ENCODE data around the gene ST6GAL1. TPM values are rescaled to one million over a fixed set of nuclear protein-coding genes. Genes with fewer than 3 reads are reported as not detected.

The ST6GAL1 gene
- total and polyA plus RNA-seq, 2 of the 8 experiments (the other 6 are each of a cell fraction or from before 2014, with no cell fraction given) = 62.8 to 80.9 TPM

- H3K36me3 ChIP-seq (ENCODE audit: control insufficient read depth in 2 of 4, insufficient read depth in 4 of 4, low read length in 3 of 4) = peaks cover 0 to 4% (median 0%) of the 10 kb centered on the region in 4 experiments; a peak in 2 of 8 replicates
- peaks cover 0 to 30% of the 10 kb centered on the region in 2 experiments; a peak in 1 of 4 replicates for H3K79me2 ChIP-seq (ENCODE audit: control insufficient read depth in 1 of 2, insufficient read depth in 2 of 2, low read length in 2 of 2)
- peaks cover 3% of the 10 kb centered on the region for H3K79me1 ChIP-seq (ENCODE audit: low read depth, low read length)
- peaks cover 2% of the 10 kb centered on the region in 2 experiments for H4K20me1 ChIP-seq (replicated peaks in 1 of 2; ENCODE audit: control insufficient read depth in 1 of 2, insufficient read depth in 2 of 2, low read length in 2 of 2)
- H2BK120ac ChIP-seq (replicated peaks; ENCODE audit: low read depth, low read length) = no peak overlapping the region
- no peak overlapping the region for H3K4me2 ChIP-seq (ENCODE audit: insufficient read depth in 1 of 2, low read depth in 2 of 2, low read length in 2 of 2)
- no peak overlapping the region for H4K8ac ChIP-seq (ENCODE audit: extremely low read depth, insufficient read depth, low read length)
- no peak overlapping the region for H3K9ac ChIP-seq (replicated peaks in 1 of 4; ENCODE audit: extremely low read depth in 1 of 4, low read depth in 3 of 4, low read length in 3 of 4)
- WGBS, 2 experiments (ENCODE audit: extremely low coverage in 1 of 2, insufficient coverage in 1 of 2, insufficient read length in 1 of 2, insufficient replicate concordance in 2 of 2, low coverage in 1 of 2, low lambda C conversion rate in 2 of 2, missing lambda C conversion rate in 1 of 2) = 91% methylated on average over 6 of the region's 6 CpGs; no CpG with 5 or more reads in 1 of the 2 experiments
- H2BK20ac ChIP-seq (ENCODE audit: low read length) = no peak overlapping the region
- peak in 1 of 2 experiments; percentile 32 for DNase-seq (ENCODE audit: low read depth in 1 of 2, low spot score in 2 of 2)
- H2BK15ac ChIP-seq (ENCODE audit: low read length) = no peak overlapping the region
- no peak overlapping the region for H3K18ac ChIP-seq (ENCODE audit: extremely low read depth, low read length)
- no peak overlapping the region for H2BK12ac ChIP-seq (ENCODE audit: low read depth, low read length)
- no peak for FAIRE-seq
- no peak overlapping the region for H2AFZ ChIP-seq (ENCODE audit: low read length)
- H3K14ac ChIP-seq (ENCODE audit: insufficient read length) = no peak overlapping the region
- POLR2A ChIA-PET (ENCODE audit: partially characterized antibody) = no interaction called here
- H2BK5ac ChIP-seq (ENCODE audit: low read depth, low read length) = no peak overlapping the region
- no peak overlapping the region for H2AK5ac ChIP-seq (ENCODE audit: low read depth, low read length)
- H4K5ac ChIP-seq (ENCODE audit: insufficient read length, low read depth, low read length) = no peak overlapping the region
- CTCF ChIA-PET (ENCODE audit: partially characterized antibody) = interaction anchor here (0.5 to 1.3 kb wide), 5 partner anchors 27 to 753 kb away, joined by 3 to 6 read pairs (median 3); no protein-coding TSS in a partner anchor
- H3K4me1 ChIP-seq (replicated peaks in 1 of 4; ENCODE audit: control insufficient read depth in 3 of 4, insufficient read depth in 4 of 4, low read length in 3 of 4) = peaks cover 0 to 4% (median 1%) of the 10 kb centered on the region in 4 experiments; a peak in 2 of 7 replicates
- H3K9me3 ChIP-seq (ENCODE audit: insufficient read depth in 2 of 2, low read depth in 1 of 2, low read length in 1 of 2) = no peaks in the 10 kb centered on the region
- no peak overlapping the region for H4K91ac ChIP-seq (replicated peaks; ENCODE audit: insufficient read length, low read length)
- no peak overlapping the region for H3K23ac ChIP-seq (ENCODE audit: insufficient read length)
- no peak overlapping the region for H3K4me3 ChIP-seq (ENCODE audit: extremely low read depth in 1 of 4, insufficient read depth in 2 of 4, low read depth in 3 of 4, low read length in 4 of 4)
- H3K4ac ChIP-seq (replicated peaks; ENCODE audit: insufficient read length, low read depth, low read length) = no peak overlapping the region
- no peak overlapping the region for H3K27ac ChIP-seq (ENCODE audit: low read depth, low read length)
- H3K23me2 ChIP-seq (ENCODE audit: low read depth, low read length) = peaks cover 2% of the 10 kb centered on the region; the same call in 1 of the 2 replicates
- TF ChIP-seq BCL11A (IDR thresholded peaks at IDR 0.05; ENCODE audit: low read depth in 2 of 2, low read length in 2 of 2) = no peak
- TF ChIP-seq ATF2 (IDR thresholded peaks at IDR 0.05; ENCODE audit: low read length) = no peak
- no peak for TF ChIP-seq CHD1 (IDR thresholded peaks at IDR 0.05; ENCODE audit: low read depth, low read length)
- no peaks in the 10 kb centered on the region for H3K27me3 ChIP-seq (replicated peaks in 1 of 4; ENCODE audit: control insufficient read depth in 3 of 4, extremely low read depth in 1 of 4, insufficient read depth in 3 of 4, low read length in 3 of 4)
- no peak overlapping the region for H3K56ac ChIP-seq (replicated peaks; ENCODE audit: insufficient read length, low read depth, low read length)
Observed at GRCh38 chr3:187021748-187022402, 91.5 kb downstream of the ST6GAL1 start.

All from H1 (cell line).